GM19467 (cell line): Measurements from ENCODE around the gene CAMKK1.
"Not testable (repeated sequence)": the region's sequence is repeated elsewhere in the genome, so short reads cannot be mapped to it uniquely, and the experiment has no call there.

Experiments
- ATAC-seq: cut with Tn5 transposase; IDR thresholded peaks from one replicate; pipeline ENCODE4 v1.9.1; 2021; ENCODE audit warnings: mild to moderate bottlenecking, moderate library complexity; ENCODE audit not compliant: unreplicated experiment

CAMKK1 gene

GRCh38 chr17:3848229-3848835 is 44.5 kb downstream of the CAMKK1 start:
- no peak for ATAC-seq

GRCh38 chr17:3847165-3847670 is 45.6 kb downstream of the CAMKK1 start:
- ATAC-seq, result no peak

GRCh38 chr17:3846437-3847164 is 46.3 kb downstream of the CAMKK1 start:
- no peak for ATAC-seq

GRCh38 chr17:3845621-3846436 is 47.0 kb downstream of the CAMKK1 start, which contains the start of gene NCBP3:
NCBP3 (minus strand) TSS chr17:3846246; CDS start chr17:3846223, 23 bp downstream.
- peak; percentile 95 for ATAC-seq

- no peak for ATAC-seq
Observed at GRCh38 chr17:3845291-3845620, 47.6 kb downstream of the CAMKK1 start.

- not testable (repeated sequence) for ATAC-seq
Observed at GRCh38 chr17:3844556-3844955, 48.3 kb downstream of the CAMKK1 start.

GRCh38 chr17:3843935-3844516 is 48.8 kb downstream of the CAMKK1 start:
- no peak for ATAC-seq

- ATAC-seq, result no peak
Observed at GRCh38 chr17:3838206-3838605, 54.6 kb downstream of the CAMKK1 start.

GRCh38 chr17:3836551-3836950 is 56.3 kb downstream of the CAMKK1 start:
- no peak for ATAC-seq

- no peak for ATAC-seq
Observed at GRCh38 chr17:3835410-3836229, 57.2 kb downstream of the CAMKK1 start.

- no peak for ATAC-seq
Observed at GRCh38 chr17:3834811-3835210, 58.0 kb downstream of the CAMKK1 start.

- no peak for ATAC-seq
Observed at GRCh38 chr17:3828852-3829232, 64.0 kb downstream of the CAMKK1 start.

- ATAC-seq, result no peak
Observed at GRCh38 chr17:3828151-3828851, 64.6 kb downstream of the CAMKK1 start.

GRCh38 chr17:3827124-3827773 is 65.6 kb downstream of the CAMKK1 start:
- no peak for ATAC-seq

- ATAC-seq, result no peak
Observed at GRCh38 chr17:3826191-3826590, 66.7 kb downstream of the CAMKK1 start.

- ATAC-seq, result no peak
Observed at GRCh38 chr17:3821101-3821500, 71.8 kb downstream of the CAMKK1 start.

GRCh38 chr17:3818786-3819185 is 74.1 kb downstream of the CAMKK1 start:
- ATAC-seq, result no peak

GRCh38 chr17:3817851-3818605 is 74.8 kb downstream of the CAMKK1 start:
- ATAC-seq, result no peak

GRCh38 chr17:3815925-3816324 is 76.9 kb downstream of the CAMKK1 start:
- no peak for ATAC-seq
